ENCODE measurements around the gene EYA4.

The EYA4 gene

GRCh38 chr6:133408132-133408531 is 167.0 kb downstream of the EYA4 start:
- no peak for DNase-seq

- DNase-seq: no peak
These were observed 167.4 kb downstream of the EYA4 start for GRCh38 chr6:133408543-133408942.

DNA sequence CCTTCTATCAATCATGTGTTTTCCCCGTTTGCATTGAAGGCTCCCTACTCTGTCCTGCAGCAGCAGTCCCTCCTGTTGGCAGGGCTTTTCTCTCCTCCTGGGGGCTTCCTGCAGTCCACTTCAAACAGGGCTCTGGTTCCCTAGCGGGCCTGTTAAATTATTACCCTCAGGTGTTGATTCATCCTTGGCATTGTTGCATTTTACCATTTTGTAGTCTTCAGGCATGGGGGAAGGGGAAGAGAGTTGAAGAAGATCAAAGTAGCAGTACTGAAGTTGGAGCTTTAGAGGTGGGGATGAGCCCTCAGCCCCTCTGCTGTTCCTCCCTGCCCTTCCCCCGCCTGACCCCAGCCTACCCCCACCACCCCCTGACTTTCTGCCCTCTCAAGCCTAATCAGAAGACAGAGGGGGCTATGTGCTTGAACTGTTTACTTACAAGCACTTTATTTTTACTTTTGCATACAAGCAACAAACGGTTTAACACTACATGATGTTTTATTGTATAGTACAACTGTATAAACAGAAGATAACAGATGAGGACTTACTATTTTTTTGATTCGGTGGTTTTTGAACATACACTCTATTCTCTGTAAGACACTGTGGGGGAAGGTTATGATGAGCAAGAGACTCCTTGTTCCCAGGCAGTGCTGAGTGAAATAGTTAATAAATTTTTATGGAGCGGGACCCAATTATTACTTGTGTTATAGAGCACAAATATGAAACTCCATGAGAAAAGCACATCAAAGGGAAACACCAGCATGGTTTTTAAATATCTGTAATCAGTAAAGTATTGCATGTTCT is 169.7 kb downstream of the EYA4 start:
- no peak for DNase-seq

GRCh38 chr6:133411757-133412156 is 170.6 kb downstream of the EYA4 start:
- DNase-seq: no peak

- no peak for DNase-seq
These were observed 174.1 kb downstream of the EYA4 start for GRCh38 chr6:133415262-133415661.

DNA sequence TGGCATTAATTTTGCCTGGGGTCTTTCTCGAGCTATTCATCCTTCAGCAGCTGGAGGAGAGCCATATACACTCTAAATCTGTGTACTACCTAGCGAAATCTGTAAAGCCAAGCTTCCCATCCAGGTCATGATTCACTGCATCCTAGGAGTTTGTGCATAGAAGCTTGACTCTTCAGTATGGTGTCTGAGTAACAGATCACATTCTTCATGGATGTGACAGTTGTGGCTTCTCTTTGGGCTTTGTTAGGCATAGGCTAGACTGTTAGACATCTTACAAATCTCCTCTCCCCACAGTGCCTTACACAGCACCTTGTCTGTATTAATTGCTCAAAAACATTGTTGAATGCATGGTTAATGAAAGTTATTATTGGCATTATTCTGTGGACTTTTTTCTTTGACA is 177.0 kb downstream of the EYA4 start:
- DNase-seq: no peak

DNA sequence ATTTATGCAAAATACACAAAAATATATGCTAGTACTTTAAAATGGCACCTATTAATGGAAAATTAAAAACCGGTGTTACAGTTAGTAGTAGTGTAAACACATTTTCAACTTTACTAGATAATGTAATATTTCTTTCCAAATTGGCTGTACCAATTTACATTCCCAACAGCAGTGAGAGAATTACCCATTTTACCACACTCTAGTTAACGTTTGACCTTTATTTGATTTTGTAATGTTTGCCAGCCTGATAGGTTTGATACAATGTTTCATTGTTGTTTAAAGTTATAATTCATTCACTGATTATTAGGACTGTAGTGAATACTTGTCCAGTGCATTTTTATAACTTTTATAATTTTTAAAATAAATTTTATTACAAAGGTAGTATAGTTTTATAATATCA is 182.1 kb downstream of the EYA4 start:
- no peak for DNase-seq

DNA sequence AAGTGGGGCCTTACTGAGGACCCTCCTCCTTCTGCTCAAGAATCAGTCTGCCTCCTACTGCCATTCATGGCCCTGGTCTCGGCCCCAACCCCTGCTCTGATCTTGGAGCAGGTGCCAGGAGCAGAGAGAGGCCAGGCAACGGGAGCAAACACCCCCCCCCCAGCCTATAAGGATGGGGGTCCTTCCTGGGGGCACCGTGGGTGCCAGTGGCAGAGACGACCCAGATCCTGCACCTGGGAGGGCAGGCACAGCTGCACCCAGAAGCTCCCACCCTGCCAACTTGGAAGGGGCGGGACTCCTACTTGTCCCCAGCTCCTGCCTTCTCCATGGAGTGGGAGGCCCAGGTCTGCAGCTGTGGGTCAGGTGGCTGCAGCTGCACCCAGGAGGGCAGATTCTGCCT is 183.2 kb downstream of the EYA4 start:
- DNase-seq: no peak

- no peak for DNase-seq
These were observed 184.9 kb downstream of the EYA4 start for GRCh38 chr6:133426038-133426437.

- DNase-seq: no peak
These were observed 187.1 kb downstream of the EYA4 start for GRCh38 chr6:133428295-133428694.

- no peak for DNase-seq
These were observed 189.4 kb downstream of the EYA4 start for GRCh38 chr6:133430530-133430929.

DNA sequence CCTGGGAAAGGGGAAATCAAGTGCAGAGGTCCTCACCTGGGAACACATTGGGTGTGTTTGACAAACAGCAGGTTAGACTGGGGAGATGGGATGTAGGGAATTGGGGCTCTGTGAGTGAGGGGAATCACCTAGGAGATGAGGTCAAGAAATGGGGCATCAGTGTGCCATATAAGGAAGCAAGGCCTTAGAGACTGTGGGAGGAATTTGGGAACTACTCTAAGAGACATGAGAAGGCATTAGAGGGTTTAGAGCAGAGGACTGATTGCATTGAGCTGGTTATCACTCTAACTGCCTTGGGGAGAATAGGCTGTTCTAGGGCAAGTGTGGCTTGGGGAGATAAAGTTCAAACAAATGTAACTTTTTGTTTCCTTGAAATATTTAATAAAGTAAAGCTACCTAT is 189.9 kb downstream of the EYA4 start:
- no peak for DNase-seq

DNA sequence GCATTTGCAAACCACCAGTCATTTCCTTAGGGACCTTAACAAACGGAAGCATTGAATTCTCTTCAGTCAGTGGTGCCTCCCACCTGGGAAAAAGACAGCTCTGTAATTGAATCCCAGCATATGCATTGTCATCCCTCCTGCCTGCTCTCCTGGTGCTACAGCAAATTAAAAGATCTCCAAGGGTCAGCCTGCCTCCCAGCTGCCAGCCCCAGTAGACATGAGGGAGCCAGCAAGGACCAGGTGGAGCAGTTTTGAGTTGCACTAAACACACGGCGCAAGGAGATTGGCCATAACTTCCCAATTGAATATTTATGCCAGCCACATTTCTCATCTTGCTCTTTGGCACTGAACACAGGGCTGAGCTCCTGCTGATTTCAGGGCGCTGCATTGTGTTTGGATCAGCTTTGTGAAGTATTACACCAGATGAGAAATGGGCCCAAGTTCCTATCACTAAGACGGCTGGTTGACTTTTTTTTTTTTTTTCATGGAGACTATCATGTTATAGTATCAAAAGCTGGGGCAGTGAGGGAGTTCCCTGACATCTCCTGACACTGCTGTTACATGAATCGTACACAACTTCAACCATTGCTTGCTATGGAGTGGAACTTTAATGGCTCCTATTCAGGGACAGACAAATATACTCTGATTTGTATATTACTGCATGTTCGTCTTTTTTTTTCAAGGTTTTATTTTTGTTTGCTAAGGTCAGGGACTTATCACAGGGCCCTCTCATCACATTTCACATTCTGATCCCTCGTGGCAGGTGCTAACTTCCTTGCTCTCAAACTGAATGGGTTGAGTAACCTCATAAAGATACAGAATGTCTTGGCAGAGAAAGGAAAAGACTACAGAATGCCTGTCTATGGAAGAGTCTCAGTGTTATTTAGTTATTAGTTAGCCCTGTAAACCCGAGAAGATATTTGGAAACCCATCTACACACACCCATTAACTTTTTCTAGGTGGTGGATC is 191.1 kb downstream of the EYA4 start:
- DNase-seq: peak; percentile 88

- DNase-seq: no peak
These were observed 194.0 kb downstream of the EYA4 start for GRCh38 chr6:133435065-133435728.

DNA sequence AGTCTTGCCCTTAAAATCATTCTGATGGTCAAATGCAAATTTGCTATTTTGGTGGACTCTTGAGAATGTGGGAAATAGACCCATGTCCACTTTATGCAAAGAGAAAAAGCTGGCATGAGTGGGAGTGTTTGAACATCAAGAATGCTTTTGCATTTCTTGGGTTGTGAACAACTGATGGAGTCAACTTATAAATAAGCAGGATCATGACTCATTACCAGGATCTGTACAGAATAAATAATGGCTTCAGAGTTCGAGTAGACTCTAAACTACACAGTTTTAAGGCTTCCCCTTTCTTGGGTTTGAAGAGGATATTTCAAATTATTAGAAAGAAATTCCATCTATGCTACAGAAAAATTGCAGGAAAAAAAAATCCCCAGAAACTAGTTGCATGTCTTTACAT is 195.5 kb downstream of the EYA4 start:
- DNase-seq: no peak

GRCh38 chr6:133441491-133441890 is 200.3 kb downstream of the EYA4 start:
- DNase-seq: no peak

DNA sequence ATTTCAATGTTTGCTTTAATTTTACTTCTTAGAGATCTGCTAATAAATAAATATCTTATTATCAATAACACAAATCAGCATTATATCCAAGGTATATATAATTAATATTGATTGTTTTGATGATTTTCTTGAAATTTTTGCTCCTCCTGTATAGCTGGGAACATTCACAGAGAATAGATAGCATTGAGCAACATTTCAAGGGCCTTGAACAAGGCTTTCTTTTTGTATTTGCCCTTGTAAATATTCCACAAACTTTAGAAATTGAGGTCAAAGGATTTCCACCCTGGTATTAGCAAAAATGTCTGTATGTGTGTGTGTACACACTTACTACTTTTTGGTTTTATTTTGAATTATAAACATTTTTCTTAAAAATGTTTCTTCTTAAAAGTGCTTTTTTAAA is 205.6 kb downstream of the EYA4 start:
- DNase-seq: no peak

DNA sequence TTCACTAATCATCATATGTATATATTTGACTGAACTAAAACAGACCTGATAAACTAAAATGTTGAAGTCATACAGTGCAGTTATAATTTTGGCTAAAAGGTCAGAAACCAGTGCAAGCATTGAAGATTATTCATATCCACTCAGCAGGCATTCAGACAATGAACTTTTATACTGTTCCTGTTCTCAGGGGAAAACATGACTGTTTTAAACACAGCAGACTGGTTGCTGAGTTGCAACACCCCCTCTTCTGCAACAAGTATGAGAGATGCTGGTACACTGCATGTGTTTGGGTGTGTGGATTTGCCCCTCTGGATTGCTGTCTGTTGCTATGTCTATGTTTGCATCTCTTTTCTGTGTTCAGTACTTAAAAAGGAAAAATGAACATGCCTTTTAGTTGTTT is 206.8 kb downstream of the EYA4 start:
- DNase-seq: no peak

DNA sequence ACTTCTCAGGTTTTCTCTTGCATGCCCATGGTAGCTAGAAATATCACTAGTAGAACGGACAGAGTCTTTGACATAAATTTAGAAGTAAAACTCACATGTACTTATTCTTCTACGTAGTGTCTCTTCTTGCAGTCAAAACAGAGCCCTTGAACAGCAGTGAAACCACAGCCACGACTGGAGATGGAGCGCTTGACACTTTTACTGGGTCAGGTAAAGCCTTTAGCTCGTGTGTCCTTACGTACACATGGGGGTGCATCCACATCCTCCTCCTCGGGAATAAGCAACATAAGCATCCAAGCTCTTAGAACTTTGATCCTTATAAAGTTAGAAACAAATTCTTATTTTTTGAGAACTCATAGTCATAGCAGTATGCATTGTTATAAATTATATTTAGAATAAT is 215.3 kb downstream of the EYA4 start:
- no peak for DNase-seq

DNA sequence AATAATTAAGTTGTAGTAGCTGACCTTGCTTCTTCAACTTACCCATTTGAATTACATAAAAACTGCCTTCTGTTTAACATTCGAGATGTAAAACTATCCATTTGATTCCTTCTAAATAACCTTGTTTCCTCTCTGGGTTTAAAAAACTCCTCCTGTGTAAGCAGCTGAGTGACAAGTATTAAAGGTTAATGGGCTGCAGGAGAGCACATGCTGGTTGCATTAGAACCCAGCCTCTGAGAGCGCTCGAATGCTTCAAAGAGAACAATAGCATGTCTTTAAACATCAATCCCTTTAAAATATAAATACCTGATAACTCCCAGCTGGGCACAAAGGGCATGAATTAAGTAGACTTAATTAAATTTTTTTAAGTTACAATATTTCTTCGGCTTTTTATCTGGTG is 215.8 kb downstream of the EYA4 start:
- DNase-seq: no peak

DNA sequence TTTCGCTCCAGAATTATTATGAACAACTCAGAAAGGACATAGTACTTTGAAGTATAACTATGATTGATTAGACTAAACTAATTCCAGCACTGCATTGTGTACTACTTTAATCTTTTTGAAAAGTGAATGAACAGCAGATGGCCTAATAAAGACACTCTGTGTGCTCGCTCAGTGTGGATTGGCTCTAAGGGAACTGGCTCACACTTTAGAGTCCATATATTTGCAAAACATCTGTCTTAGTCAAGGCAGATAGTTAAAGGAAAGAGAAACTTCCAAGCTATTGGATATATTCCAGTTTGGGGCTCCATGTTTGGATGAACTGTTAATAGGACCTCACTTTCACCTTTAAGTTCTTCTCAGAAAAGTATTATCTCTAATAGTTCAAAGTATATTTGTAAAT is 218.9 kb downstream of the EYA4 start:
- no peak for DNase-seq

- no peak for DNase-seq
These were observed 222.6 kb downstream of the EYA4 start for GRCh38 chr6:133463790-133464189.

DNA sequence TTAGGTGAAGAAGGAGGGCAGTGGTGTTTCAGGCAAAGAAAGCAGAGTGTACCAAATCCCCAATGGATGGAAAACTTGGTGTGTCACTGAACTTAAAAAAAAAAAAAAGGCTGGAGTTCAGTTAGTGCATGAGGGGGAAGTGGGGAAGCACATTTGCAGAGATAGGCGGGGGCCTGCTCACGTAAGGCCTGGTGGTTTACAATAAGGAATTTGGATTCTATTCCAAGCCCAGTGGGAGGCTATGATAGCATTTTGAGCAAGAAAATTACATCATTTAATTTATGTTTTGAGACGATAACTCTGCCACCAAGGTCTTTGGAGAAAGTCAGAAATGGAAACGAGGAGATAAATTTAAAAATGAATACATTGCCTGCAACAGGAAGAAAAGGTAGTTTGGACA is 225.5 kb downstream of the EYA4 start:
- no peak for DNase-seq

Data from NCI-H1105 (cell line).